Endodermal cell (in vitro differentiated cells): ENCODE measurements around the gene HAL. TPM values are rescaled to one million over a fixed set of nuclear protein-coding genes. Genes with fewer than 3 reads are reported as not detected.

ENCODE experiments used
- DNase-seq: peaks from one replicate; pipeline ENCODE4 v3.0.0-alpha.2; 2017
- H3K27ac ChIP-seq: 2 replicates; pipeline ENCODE4 v1.5.1; 2013; ENCODE audit warnings: mild to moderate bottlenecking, low read depth, low read length, moderate library complexity
- H3K27me3 ChIP-seq: 2 replicates; pipeline ENCODE4 v1.6.1; 2013; ENCODE audit warnings: mild to moderate bottlenecking, low read length, moderate library complexity; ENCODE audit not compliant: insufficient read depth, control insufficient read depth, poor library complexity, severe bottlenecking
- H3K36me3 ChIP-seq: 2 replicates; pipeline ENCODE4 v1.7.0; 2013; ENCODE audit warnings: mild to moderate bottlenecking, low read length, moderate library complexity; ENCODE audit not compliant: control insufficient read depth, insufficient read depth
- H3K4me1 ChIP-seq: one replicate; pipeline ENCODE4 v1.7.0; 2013; ENCODE audit warnings: low read length; ENCODE audit not compliant: control insufficient read depth, insufficient read depth
- H3K4me3 ChIP-seq: 2 replicates; pipeline ENCODE4 v1.5.1; 2013; ENCODE audit warnings: mild to moderate bottlenecking, low read length, moderate library complexity
- H3K9ac ChIP-seq: 2 replicates; pipeline ENCODE4 v1.6.1; 2013; ENCODE audit warnings: mild to moderate bottlenecking, low read length, moderate library complexity; ENCODE audit not compliant: poor library complexity, severe bottlenecking; ENCODE audit errors: extremely low read depth
- H3K9me3 ChIP-seq: 2 replicates; pipeline ENCODE4 v1.6.1; 2013; ENCODE audit warnings: mild to moderate bottlenecking, low read length, moderate library complexity; ENCODE audit not compliant: control insufficient read depth
- H3K27ac Mint-ChIP-seq: 2 replicates; pipeline ENCODE4 v1.8.0; 2020; ENCODE audit warnings: mixed read lengths
- H3K27me3 Mint-ChIP-seq: 2 replicates; pipeline ENCODE4 v1.8.0; 2021; ENCODE audit warnings: mild to moderate bottlenecking, mixed read lengths; ENCODE audit not compliant: insufficient read depth
- H3K36me3 Mint-ChIP-seq: 2 replicates; pipeline ENCODE4 v1.8.0; 2020; ENCODE audit warnings: low read depth, mixed read lengths
- H3K4me1 Mint-ChIP-seq: 2 replicates; pipeline ENCODE4 v1.8.0; 2020; ENCODE audit warnings: mixed read lengths
- H3K4me3 Mint-ChIP-seq: 2 replicates; pipeline ENCODE4 v1.8.0; 2020; ENCODE audit warnings: mild to moderate bottlenecking, moderate library complexity, mixed read lengths
- H3K9me3 Mint-ChIP-seq: 2 replicates; pipeline ENCODE4 v1.8.0; 2020; ENCODE audit warnings: mild to moderate bottlenecking, mixed read lengths
- CTCF ChIP-seq: fragments of 200-600 bp; sonication (generic); conservative IDR thresholded peaks from 2 replicates; pipeline ENCODE4 v1.5.0; 2021; ENCODE audit warnings: antibody characterized with exemption, mild to moderate bottlenecking
- WGBS, 2 experiments: methylation state at CpG; one replicate each; pipeline versions ENCODE4 v1.1.5 to v1.1.7; 2013; ENCODE audit warnings: missing lambda C conversion rate in 2 of 2, mixed read lengths in 1 of 2; ENCODE audit not compliant: insufficient coverage in 1 of 2, insufficient read length in 1 of 2; 5-methylcytosine and 5-hydroxymethylcytosine counted together
- total RNA-seq, 2 donors: library from RNA; stranded (reverse); fragmentation: NEBNext Ultra II Directional in 1 of 2; extraction: Animal tissue kit (Norgen Biotek cat#: 25700) in 1 of 2; gene quantifications; 2 replicates in 1 of 2; 3 replicates in 1 of 2; pipeline ENCODE4 v1.2.1, GENCODE V29; 2021

The HAL gene
- total RNA-seq, 2 donors from 2014 or later = 0.31 to 0.49 TPM

GRCh38 chr12:95944108-95944704 is 51.9 kb downstream of the HAL start:
- Mint-ChIP-seq H3K9me3 (peaks cover 6% of the 10 kb centered on the region), H3K27ac (no peak overlapping the region), H3K4me1 (peaks cover 22% of the 10 kb centered on the region), H3K27me3 (peaks cover 18% of the 10 kb centered on the region), H3K4me3 (peak overlapping the region; percentile 73), H3K36me3 (no peaks in the 10 kb centered on the region)
- peaks cover 12% of the 10 kb centered on the region for H3K27me3 ChIP-seq
- no peaks in the 10 kb centered on the region for H3K9me3 ChIP-seq
- H3K9ac ChIP-seq = no peak overlapping the region
- no peak for DNase-seq
- no peak overlapping the region for H3K4me3 ChIP-seq
- 93 to 94% methylated on average over 2 to 9 of the region's 10 CpGs for WGBS, 2 experiments
- H3K27ac ChIP-seq = no peak overlapping the region
- H3K36me3 ChIP-seq = no peaks in the 10 kb centered on the region
- TF ChIP-seq CTCF = no peak
- peaks cover 4% of the 10 kb centered on the region for H3K4me1 ChIP-seq

GRCh38 chr12:95943330-95943842 is 52.8 kb downstream of the HAL start, which contains the start of gene AMDHD1:
Gene AMDHD1 (plus strand): TSS chr12:95943331. CDS start chr12:95943399, 68 bp downstream.
- H3K27ac Mint-ChIP-seq = peak within 1 kb of the TSS; percentile 65
- Histone ChIP-seq H3K27ac (no peak within 1 kb of the TSS), H3K36me3 (no peaks in the 10 kb centered on the region), H3K4me1 (peaks cover 4% of the 10 kb centered on the region), H3K4me3 (peak within 1 kb of the TSS; percentile 88), H3K9ac (peak within 1 kb of the TSS; percentile 27), H3K27me3 (peaks cover 12% of the 10 kb centered on the region), H3K9me3 (no peaks in the 10 kb centered on the region)
- 5 to 13% methylated on average over 11 to 38 of the region's 38 CpGs for WGBS, 2 experiments
- peak; percentile 93 for DNase-seq
- peaks cover 6% of the 10 kb centered on the region for H3K9me3 Mint-ChIP-seq
- TF ChIP-seq CTCF = peak; percentile 66
- peak within 1 kb of the TSS; percentile 73 for H3K4me3 Mint-ChIP-seq
- H3K4me1 Mint-ChIP-seq = peaks cover 20% of the 10 kb centered on the region
- no peaks in the 10 kb centered on the region for H3K36me3 Mint-ChIP-seq
- peaks cover 18% of the 10 kb centered on the region for H3K27me3 Mint-ChIP-seq

- DNase-seq = peak; percentile 94
- peaks cover 18% of the 10 kb centered on the region for H3K27me3 Mint-ChIP-seq
- H3K9me3 ChIP-seq = no peaks in the 10 kb centered on the region
- peak within 1 kb of the TSS; percentile 65 for H3K27ac Mint-ChIP-seq
- H3K27me3 ChIP-seq = peaks cover 12% of the 10 kb centered on the region
- H3K4me1 ChIP-seq = peaks cover 4% of the 10 kb centered on the region
- H3K27ac ChIP-seq = no peak within 1 kb of the TSS
- H3K4me3 Mint-ChIP-seq = peak within 1 kb of the TSS; percentile 73
- H3K9ac ChIP-seq = peak within 1 kb of the TSS; percentile 27
- H3K4me1 Mint-ChIP-seq = peaks cover 20% of the 10 kb centered on the region
- no peaks in the 10 kb centered on the region for H3K36me3 ChIP-seq
- H3K36me3 Mint-ChIP-seq = no peaks in the 10 kb centered on the region
- 0 to 2% methylated on average over 10 to 51 of the region's 51 CpGs for WGBS, 2 experiments
- no peak for TF ChIP-seq CTCF
- H3K4me3 ChIP-seq = peak within 1 kb of the TSS; percentile 88
- H3K9me3 Mint-ChIP-seq = peaks cover 6% of the 10 kb centered on the region
Observed at GRCh38 chr12:95942524-95943329, 53.4 kb downstream of the HAL start, which contains the start of gene CCDC38. Gene CCDC38 (minus strand): TSS chr12:95942614. CDS start chr12:95936509, 6,105 bp downstream.
